A549 treated with AZD9567 at 1 μM for 4 hours (cell line): ENCODE results near the gene CCNI2. TPM values are rescaled to one million over a fixed set of nuclear protein-coding genes. Genes with fewer than 3 reads are reported as not detected.

Experiments
- total RNA-seq: library from RNA; stranded (reverse); fragments of 200-300 nt; extraction: Qiagen RNA extraction; gene quantifications from 5 replicates; pipeline ENCODE4 v1.2.3, GENCODE V29; 2022; ENCODE audit not compliant: insufficient read depth

Gene CCNI2, protein sequence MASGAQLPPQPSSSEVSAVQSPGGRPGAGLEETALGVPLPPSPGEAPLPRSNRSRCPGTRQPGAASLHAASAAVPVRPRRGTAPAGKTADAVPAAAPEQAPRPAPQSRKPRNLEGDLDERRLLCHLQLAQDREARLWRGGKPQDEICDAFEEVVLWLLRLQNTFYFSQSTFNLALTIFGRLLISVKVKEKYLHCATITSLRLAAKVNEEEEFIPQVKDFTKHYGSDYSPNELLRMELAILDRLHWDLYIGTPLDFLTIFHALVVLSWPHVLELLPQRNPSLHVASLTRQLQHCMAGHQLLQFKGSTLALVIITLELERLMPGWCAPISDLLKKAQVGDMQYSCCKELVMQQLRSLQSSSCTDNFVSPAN
- 0.06 to 0.33 TPM (median 0.11 TPM) in 4 of 5 replicates, not detected in the other for total RNA-seq

GRCh38 chr5:132746954-132747615 lies at the start of gene CCNI2:
Gene CCNI2 (plus strand): TSS chr5:132747426. CDS start chr5:132747496, 70 bp downstream.

DNA sequence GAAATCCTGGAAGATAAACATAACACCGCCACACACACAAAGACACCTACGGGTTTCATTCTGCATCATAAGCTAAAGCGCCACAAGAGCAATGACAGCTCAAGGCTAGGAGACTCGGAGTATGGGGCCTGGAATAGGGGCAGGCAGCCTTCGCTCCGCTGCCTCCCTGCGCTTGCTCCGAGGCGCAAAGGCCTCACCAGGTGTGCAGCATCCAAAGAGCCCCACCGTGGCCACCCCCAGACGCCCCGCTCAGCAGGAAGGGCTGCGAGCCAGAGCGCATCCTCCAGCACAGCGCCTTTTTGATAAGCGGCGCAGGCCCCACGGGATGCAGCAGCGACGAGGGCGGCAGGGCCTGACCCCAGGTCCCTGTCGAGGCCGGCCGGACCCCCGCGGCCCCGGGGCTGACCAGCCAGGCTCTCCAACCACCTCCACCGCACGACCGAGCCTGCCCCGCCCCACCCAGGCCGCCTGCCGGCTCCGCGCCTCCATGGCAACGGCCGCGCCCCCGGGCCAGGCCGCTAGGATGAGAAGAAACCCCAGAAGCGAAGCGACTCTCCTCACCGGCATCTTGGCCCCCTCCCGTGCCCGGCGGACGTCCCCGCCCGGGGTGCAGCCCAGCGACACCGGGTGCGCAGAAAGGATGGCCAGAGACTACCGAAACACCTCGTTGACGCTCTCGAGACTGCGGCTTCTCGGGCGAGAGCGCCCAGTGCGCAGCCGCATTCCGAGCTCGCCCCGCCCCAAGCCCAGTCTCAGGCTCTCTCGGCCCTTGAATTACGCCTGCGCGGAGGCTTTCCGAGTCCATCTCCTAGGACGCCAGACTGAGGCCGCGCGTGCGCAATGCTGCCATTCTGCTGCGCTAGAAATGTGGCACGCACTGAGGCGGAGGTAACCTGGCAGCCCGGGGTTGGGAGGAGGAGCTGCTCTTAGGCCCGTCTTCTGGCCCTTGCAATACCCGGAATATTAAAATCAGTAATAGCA lies 10.1 kb upstream of the CCNI2 start, which contains the start of gene KIF3A:
Gene KIF3A, minus strand, starts transcription at position 694 of the 981 bp plus-strand sequence. Its CDS starts 127 bp downstream, at position 567.

GRCh38 chr5:132777209-132778069 lies 30.2 kb downstream of the CCNI2 start, which contains the start of gene SEPTIN8:
Gene SEPTIN8 (minus strand): TSS chr5:132777239. CDS start chr5:132777137, 102 bp downstream.

Other genes with a start within 250 kb of the CCNI2 start
- gene IL5, start 203.9 kb upstream of the CCNI2 start, total RNA-seq, result not detected in 5 replicates
- 22.4 to 35.2 TPM (median 25.9 TPM) in 5 replicates for gene RAD50, start 190.4 kb upstream of the CCNI2 start, total RNA-seq
- gene IL13, start 89.3 kb upstream of the CCNI2 start, total RNA-seq, result 0.08 TPM in 1 of 5 replicates, not detected in the others
- not detected in 5 replicates for gene IL4, start 73.4 kb upstream of the CCNI2 start, total RNA-seq
- gene KIF3A, start 9.9 kb upstream of the CCNI2 start, total RNA-seq, result 7.8 to 17.5 TPM (median 9.9 TPM) in 5 replicates
- gene SEPTIN8, start 29.8 kb downstream of the CCNI2 start, total RNA-seq, result 15.0 to 20.6 TPM (median 19.3 TPM) in 5 replicates
- 0.09 to 0.14 TPM (median 0.09 TPM) in 4 of 5 replicates, not detected in the other for gene SOWAHA, start 65.9 kb downstream of the CCNI2 start, total RNA-seq
- 9.7 to 12.5 TPM (median 10.5 TPM) in 5 replicates for gene SHROOM1, start 83.2 kb downstream of the CCNI2 start, total RNA-seq
- gene GDF9, start 119.0 kb downstream of the CCNI2 start, total RNA-seq, result 0.07 to 0.33 TPM (median 0.24 TPM) in 4 of 5 replicates, not detected in the other
- 325 to 554 TPM (median 540 TPM) in 5 replicates for gene UQCRQ, start 119.2 kb downstream of the CCNI2 start, total RNA-seq
- gene LEAP2, start 126.2 kb downstream of the CCNI2 start, total RNA-seq, result 0.75 to 1.3 TPM (median 0.88 TPM) in 4 of 5 replicates, not detected in the other
- gene AFF4, start 216.2 kb downstream of the CCNI2 start, total RNA-seq, result 19.2 to 38.9 TPM (median 27.1 TPM) in 5 replicates